Heart left ventricle (tissue), 16 donors: Measurements from ENCODE around the gene SMIM31. TPM values are rescaled to one million over a fixed set of nuclear protein-coding genes. Genes with fewer than 3 reads are reported as not detected.

Experiments
- ATAC-seq, 4 donors: fragments of 200-7000 bp; cut with Tn5 transposase; one replicate each; pipeline ENCODE4 v1.9.1; 2020 to 2022; ENCODE audit warnings: moderate library complexity in 4 of 4, mild to moderate bottlenecking in 3 of 4, moderate number of reproducible peaks in 1 of 4
- DNase-seq, 5 donors: peaks; one replicate each; pipeline ENCODE4 v3.0.0-alpha.2; 2020
- H3K27ac ChIP-seq, 12 donors: fragments of 200-600 bp; sonication (generic) in 4 of 12; one replicate each; pipeline versions ENCODE4 v1.5.0 to v1.8.0; 2016 to 2022; ENCODE audit warnings: mild to moderate bottlenecking in 2 of 12
- H3K27me3 ChIP-seq, 9 donors: fragments of 200-600 bp; sonication (generic) in 2 of 9; one replicate each; pipeline versions ENCODE4 v1.5.1 to v1.8.0; 2016 to 2022; ENCODE audit warnings: mild to moderate bottlenecking in 3 of 9
- H3K36me3 ChIP-seq, 9 donors: fragments of 200-600 bp; sonication (generic) in 2 of 9; one replicate each; pipeline versions ENCODE4 v1.5.0 to v1.8.0; 2018 to 2022; ENCODE audit warnings: mild to moderate bottlenecking in 2 of 9
- H3K4me1 ChIP-seq, 12 donors: fragments of 200-600 bp; sonication (generic) in 4 of 12; one replicate each; pipeline versions ENCODE4 v1.5.0 to v1.8.0; 2016 to 2022; ENCODE audit warnings: mild to moderate bottlenecking in 3 of 12
- H3K4me3 ChIP-seq, 12 donors: fragments of 200-600 bp; sonication (generic) in 4 of 12; one replicate each; pipeline versions ENCODE4 v1.5.0 to v1.8.0; 2017 to 2022; ENCODE audit warnings: mild to moderate bottlenecking in 9 of 12, moderate library complexity in 4 of 12
- H3K9me3 ChIP-seq, 12 donors: fragments of 200-600 bp; sonication (generic) in 4 of 12; one replicate each; pipeline versions ENCODE4 v1.5.0 to v1.8.0; 2016 to 2022; ENCODE audit warnings: mild to moderate bottlenecking in 1 of 12
- POLR2A ChIP-seq, 2 donors: fragments of 450-650 bp; IDR thresholded peaks; one replicate each; pipeline ENCODE4 v1.6.1; 2017; ENCODE audit warnings: antibody characterized with exemption in 2 of 2, mild to moderate bottlenecking in 2 of 2, moderate library complexity in 2 of 2
- WGBS, 4 donors: extraction: QIAGEN DNeasy Blood & Tissue Kit in 2 of 4; methylation state at CpG; one replicate each; pipeline versions ENCODE4 v1.1.5 to v1.1.7; 2013 to 2018; 5-methylcytosine and 5-hydroxymethylcytosine counted together
- intact Hi-C, 10 donors: fragments of 100-400 bp; cut with DNase I; formaldehyde crosslinking; loops; one replicate each; pipeline versions ENCODE4 v1.11.1 to v1.14.2; 2022
- polyA plus RNA-seq, 2 donors: library from polyadenylated mRNA; stranded (reverse); fragments of 200-250 nt; gene quantifications; one replicate each; pipeline ENCODE4 v1.2.3, GENCODE V29; 2013
- total RNA-seq, 9 donors: library from RNA; depleted of rRNA in 2 of 9; stranded (reverse); fragments of >200 nt in 2 of 9; fragmentation: NEBNext Ultra II Directional in 3 of 9; extraction: Animal tissue kit (Norgen Biotek cat#: 25700) in 3 of 9; gene quantifications; one replicate each; pipeline versions ENCODE4 v1.1.0 to v1.2.4, GENCODE V29; 2016 to 2023
- TF ChIP-seq, protein P1 (sequence below), 12 donors: fragments of 200-600 bp; sonication (generic) in 4 of 12; IDR thresholded peaks; one replicate each; pipeline versions ENCODE4 v1.5.0 to v1.8.0; 2018 to 2022; ENCODE audit warnings: antibody characterized with exemption in 12 of 12, mild to moderate bottlenecking in 5 of 12
- donor health status: ischemic (EF 13 %, LVEDD 7.1; RV severe dilation, severe dysfunction).
- donor health status: healthy with polysubstance abuse.
- donor health status: DM: no; HTN: yes; CAD: no.
- donor health status: DM: no; HTN: no; CAD: no.
- donor health status: ischemic (EF 25% LVEDD 6.9; RV normal size, moderate dysfunction).
- donor health status: ischemic (EF 25% LVEDD 5.7; RV mildly dilated, moderate dysfunction).
- donor health status: healthy.
- donor health status: DM: yes; HTN: yes; CAD: no.
- donor health status: ischemic (EF 35%, LVEDD 5.7; RV mildly dilated, moderate dysfunction).
- donor health status: nonischemic (EF 11% LVEDD 7.7; RV severe dilation, severe dysfunction).
- donor health status: DM: yes; HTN: yes; CAD: no.
- donor health status: PGD.
- donor health status: ischemic (EF 29% LVEDD 5.4; RV normal size, mild dysfunction).
- donor health status: nonischemic (EF 23%, LVEDD 6.1; RV moderate dilation, normal function).

SMIM31 gene
- total and polyA plus RNA-seq, 11 donors = not detected

GRCh38 chr4:164790249-164790648 is 36.3 kb downstream of the SMIM31 start:
- H3K4me3 ChIP-seq = no peak overlapping the region
- ATAC-seq (no peak), DNase-seq (no peak)
- H3K27ac ChIP-seq = no peak overlapping the region
- H3K4me1 ChIP-seq = no peaks in the 10 kb centered on the region
- no peaks in the 10 kb centered on the region for H3K36me3 ChIP-seq
- intact Hi-C loops = no loop called here
- H3K9me3 ChIP-seq = peaks cover 0 to 8% (median 0%) of the 10 kb centered on the region in 12 donors
- TF ChIP-seq POLR2A (IDR thresholded peaks at IDR 0.05) = no peak
- TF ChIP-seq, protein P1, sequence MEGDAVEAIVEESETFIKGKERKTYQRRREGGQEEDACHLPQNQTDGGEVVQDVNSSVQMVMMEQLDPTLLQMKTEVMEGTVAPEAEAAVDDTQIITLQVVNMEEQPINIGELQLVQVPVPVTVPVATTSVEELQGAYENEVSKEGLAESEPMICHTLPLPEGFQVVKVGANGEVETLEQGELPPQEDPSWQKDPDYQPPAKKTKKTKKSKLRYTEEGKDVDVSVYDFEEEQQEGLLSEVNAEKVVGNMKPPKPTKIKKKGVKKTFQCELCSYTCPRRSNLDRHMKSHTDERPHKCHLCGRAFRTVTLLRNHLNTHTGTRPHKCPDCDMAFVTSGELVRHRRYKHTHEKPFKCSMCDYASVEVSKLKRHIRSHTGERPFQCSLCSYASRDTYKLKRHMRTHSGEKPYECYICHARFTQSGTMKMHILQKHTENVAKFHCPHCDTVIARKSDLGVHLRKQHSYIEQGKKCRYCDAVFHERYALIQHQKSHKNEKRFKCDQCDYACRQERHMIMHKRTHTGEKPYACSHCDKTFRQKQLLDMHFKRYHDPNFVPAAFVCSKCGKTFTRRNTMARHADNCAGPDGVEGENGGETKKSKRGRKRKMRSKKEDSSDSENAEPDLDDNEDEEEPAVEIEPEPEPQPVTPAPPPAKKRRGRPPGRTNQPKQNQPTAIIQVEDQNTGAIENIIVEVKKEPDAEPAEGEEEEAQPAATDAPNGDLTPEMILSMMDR (IDR thresholded peaks at IDR 0.05) = no peak
- H3K27me3 ChIP-seq = no peaks in the 10 kb centered on the region

- no peak for ATAC-seq
- DNase-seq = no peak
- WGBS, 4 donors = 43 to 59% (median 55%) methylated on average over 2 of the region's 2 CpGs
Observed at GRCh38 chr4:164799410-164799809, 45.5 kb downstream of the SMIM31 start.

DNA sequence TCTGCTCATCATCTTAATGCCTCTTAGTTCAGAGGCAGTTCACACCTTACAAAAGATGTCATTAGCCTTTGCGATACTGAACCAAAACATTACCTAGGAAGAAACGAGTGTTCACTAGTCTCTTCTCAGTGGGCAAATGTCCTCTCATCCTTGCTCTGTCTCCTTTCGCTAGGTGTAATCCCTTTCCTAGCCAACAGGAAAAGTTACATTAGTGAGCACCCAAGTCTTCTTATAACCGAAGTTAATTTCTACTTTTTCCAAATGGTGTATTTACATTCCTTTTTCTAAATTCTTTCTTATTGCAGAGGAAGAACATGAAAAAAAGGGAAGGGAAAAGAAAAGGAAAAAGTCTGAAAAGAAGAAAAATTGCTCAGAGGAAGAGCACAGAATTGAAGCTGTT is 46.9 kb downstream of the SMIM31 start:
- DNase-seq (no peak), ATAC-seq (no peak)
- Histone ChIP-seq H3K4me1 (no peaks in the 10 kb centered on the region), H3K36me3 (no peaks in the 10 kb centered on the region), H3K9me3 (no peaks in the 10 kb centered on the region), H3K4me3 (no peak overlapping the region), H3K27me3 (no peaks in the 10 kb centered on the region), H3K27ac (no peak overlapping the region)
- intact Hi-C loops = no loop called here
- TF ChIP-seq POLR2A (IDR thresholded peaks at IDR 0.05) = no peak
- TF ChIP-seq, protein P1 (IDR thresholded peaks at IDR 0.05) = no peak
- WGBS, 4 donors = 83 to 88% (median 85%) methylated on average over 4 of the region's 4 CpGs

More at GRCh38 chr4:164799410-164799809, 45.5 kb downstream of the SMIM31 start:
- Histone ChIP-seq H3K4me3 (no peak overlapping the region), H3K4me1 (no peaks in the 10 kb centered on the region), H3K9me3 (no peaks in the 10 kb centered on the region), H3K36me3 (no peaks in the 10 kb centered on the region), H3K27ac (no peak overlapping the region), H3K27me3 (no peaks in the 10 kb centered on the region)
- no peak for TF ChIP-seq POLR2A (IDR thresholded peaks at IDR 0.05)
- TF ChIP-seq, protein P1 (IDR thresholded peaks at IDR 0.05) = no peak
- intact Hi-C loops = loop anchor here in 1 of 10 donors (5.0 kb wide), 1 partner anchor 547 kb away; no protein-coding TSS in a partner anchor

GRCh38 chr4:164802301-164802901 is 48.5 kb downstream of the SMIM31 start:
- TF ChIP-seq POLR2A (IDR thresholded peaks at IDR 0.05) = no peak
- TF ChIP-seq, protein P1 (IDR thresholded peaks at IDR 0.05) = no peak
- Histone ChIP-seq H3K4me1 (no peaks in the 10 kb centered on the region), H3K4me3 (no peak overlapping the region), H3K27ac (no peak overlapping the region), H3K36me3 (no peaks in the 10 kb centered on the region), H3K27me3 (peaks cover 0 to 4% (median 0%) of the 10 kb centered on the region in 9 donors), H3K9me3 (no peaks in the 10 kb centered on the region)
- intact Hi-C loops = no loop called here
- DNase-seq (no peak), ATAC-seq (no peak)
- 80 to 87% (median 83%) methylated on average over 3 of the region's 3 CpGs for WGBS, 4 donors
